CD4-positive, alpha-beta T cell (primary cell): ENCODE results near the gene LRP1B. TPM values are rescaled to one million over a fixed set of nuclear protein-coding genes. Genes with fewer than 3 reads are reported as not detected.

Source experiments
- ATAC-seq: fragments of 200-7000 bp; cut with Tn5 transposase; one replicate; pipeline ENCODE4 v1.10.0; 2022; ENCODE audit warnings: mild to moderate bottlenecking; ENCODE audit not compliant: poor library complexity
- CTCF ChIA-PET: fragments of 350-600 bp; sonication (Branson Sonifier 250); formaldehyde crosslinking; loops from one replicate; lab custom pipeline; 2021; ENCODE audit warnings: antibody characterized with exemption, inconsistent platforms; lab: Charles Lee
- POLR2A ChIA-PET: fragments of 350-600 bp; sonication (Branson Sonifier 250); formaldehyde crosslinking; loops from one replicate; lab custom pipeline; 2021; ENCODE audit warnings: antibody characterized with exemption, inconsistent platforms; lab: Charles Lee
- DNase-seq, 14 experiments: peaks; one replicate each; pipeline ENCODE4 v3.0.0-alpha.2; 2013 to 2020; ENCODE audit warnings: mixed read lengths in 2 of 14
- H3K27ac ChIP-seq, 2 donors: one replicate each; pipeline versions ENCODE4 v1.5.1 to v1.7.0; 2013; ENCODE audit warnings: low read length in 2 of 2, low read depth in 1 of 2, mild to moderate bottlenecking in 1 of 2
- H3K27me3 ChIP-seq, 2 experiments: 1 replicate in 1 of 2; 2 replicates in 1 of 2; pipeline versions ENCODE4 v1.6.1 to v1.7.0; 2013; ENCODE audit warnings: low read length in 2 of 2, control low read depth in 1 of 2, mild to moderate bottlenecking in 1 of 2, moderate library complexity in 1 of 2; ENCODE audit not compliant: insufficient read depth in 2 of 2, control insufficient read depth in 1 of 2
- H3K36me3 ChIP-seq: one replicate; pipeline ENCODE4 v1.6.1; 2013; ENCODE audit warnings: low read length, control low read depth; ENCODE audit not compliant: insufficient read depth
- H3K4me1 ChIP-seq: one replicate; pipeline ENCODE4 v1.6.1; 2013; ENCODE audit warnings: low read length, control low read depth; ENCODE audit not compliant: insufficient read depth
- H3K4me3 ChIP-seq: one replicate; pipeline ENCODE4 v1.5.1; 2013; ENCODE audit warnings: mild to moderate bottlenecking, low read length, moderate library complexity
- H3K9me3 ChIP-seq, 2 experiments: 1 replicate in 1 of 2; 2 replicates in 1 of 2; pipeline versions ENCODE4 v1.6.1 to v1.7.0; 2013; ENCODE audit warnings: low read length in 2 of 2, mild to moderate bottlenecking in 2 of 2, control low read depth in 1 of 2, moderate library complexity in 1 of 2; ENCODE audit not compliant: control insufficient read depth in 1 of 2, insufficient read depth in 1 of 2
- H3K27ac Mint-ChIP-seq: one replicate; pipeline ENCODE4 v1.8.0; 2020; ENCODE audit warnings: mixed read lengths
- H3K27me3 Mint-ChIP-seq: one replicate; pipeline ENCODE4 v1.8.0; 2021; ENCODE audit warnings: mixed read lengths
- H3K36me3 Mint-ChIP-seq: one replicate; pipeline ENCODE4 v1.8.0; 2021; ENCODE audit warnings: low read depth, mixed read lengths
- H3K4me1 Mint-ChIP-seq: one replicate; pipeline ENCODE4 v1.8.0; 2021; ENCODE audit warnings: low read depth, mixed read lengths
- H3K4me3 Mint-ChIP-seq: one replicate; pipeline ENCODE4 v1.8.0; 2020; ENCODE audit warnings: mild to moderate bottlenecking, mixed read lengths
- H3K9me3 Mint-ChIP-seq: one replicate; pipeline ENCODE4 v1.8.0; 2020; ENCODE audit warnings: mixed read lengths
- intact Hi-C, 2 experiments: fragments of 100-400 bp; cut with DNase I in 1 of 2; cut with micrococcal nuclease in 1 of 2; formaldehyde crosslinking; loops; one replicate each; pipeline versions ENCODE4 v1.15.1 to v1.9.0; 2023 to 2025; cut with DNase I, micrococcal nuclease
- total RNA-seq, 174 experiments: library from RNA in 2 of 174; stranded (reverse) in 2 of 174; gene quantifications; one replicate each; pipeline ENCODE4 v1.2.3 and lab custom pipeline; 2021 to 2026
- TF ChIP-seq, protein P1 (sequence below): fragments of 200-600 bp; IDR thresholded peaks from one replicate; pipeline ENCODE4 v1.8.0; 2022; ENCODE audit warnings: antibody characterized with exemption, mild to moderate bottlenecking

Gene LRP1B
- total RNA-seq, 2 experiments from 2014 or later, result not detected

DNA sequence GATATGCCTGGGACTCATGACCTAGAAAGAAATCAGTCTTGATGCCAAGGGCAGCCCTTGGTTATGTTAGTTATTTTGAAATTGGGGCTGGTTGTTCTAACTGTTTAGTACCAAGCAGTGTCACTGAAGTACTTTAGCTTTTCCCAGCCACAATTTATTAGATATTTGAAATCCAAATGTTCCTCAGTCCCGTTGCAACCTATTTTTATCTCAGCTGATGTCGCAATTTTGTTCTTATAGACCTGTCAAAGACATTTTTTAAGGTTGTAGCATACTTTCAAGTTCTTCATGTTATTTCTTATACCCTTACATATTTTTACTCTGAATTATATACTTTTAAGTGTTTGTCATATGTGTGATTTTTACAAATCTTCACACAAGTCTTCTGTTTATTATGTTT, 100.1 kb downstream of the LRP1B start:
- TF ChIP-seq, protein P1, sequence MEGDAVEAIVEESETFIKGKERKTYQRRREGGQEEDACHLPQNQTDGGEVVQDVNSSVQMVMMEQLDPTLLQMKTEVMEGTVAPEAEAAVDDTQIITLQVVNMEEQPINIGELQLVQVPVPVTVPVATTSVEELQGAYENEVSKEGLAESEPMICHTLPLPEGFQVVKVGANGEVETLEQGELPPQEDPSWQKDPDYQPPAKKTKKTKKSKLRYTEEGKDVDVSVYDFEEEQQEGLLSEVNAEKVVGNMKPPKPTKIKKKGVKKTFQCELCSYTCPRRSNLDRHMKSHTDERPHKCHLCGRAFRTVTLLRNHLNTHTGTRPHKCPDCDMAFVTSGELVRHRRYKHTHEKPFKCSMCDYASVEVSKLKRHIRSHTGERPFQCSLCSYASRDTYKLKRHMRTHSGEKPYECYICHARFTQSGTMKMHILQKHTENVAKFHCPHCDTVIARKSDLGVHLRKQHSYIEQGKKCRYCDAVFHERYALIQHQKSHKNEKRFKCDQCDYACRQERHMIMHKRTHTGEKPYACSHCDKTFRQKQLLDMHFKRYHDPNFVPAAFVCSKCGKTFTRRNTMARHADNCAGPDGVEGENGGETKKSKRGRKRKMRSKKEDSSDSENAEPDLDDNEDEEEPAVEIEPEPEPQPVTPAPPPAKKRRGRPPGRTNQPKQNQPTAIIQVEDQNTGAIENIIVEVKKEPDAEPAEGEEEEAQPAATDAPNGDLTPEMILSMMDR, result no peak
- Histone ChIP-seq H3K4me3 (no peak overlapping the region), H3K27ac (no peak overlapping the region), H3K9me3 (no peaks in the 10 kb centered on the region), H3K27me3 (no peaks in the 10 kb centered on the region), H3K4me1 (no peaks in the 10 kb centered on the region), H3K36me3 (no peaks in the 10 kb centered on the region)
- no peaks in the 10 kb centered on the region for H3K36me3 Mint-ChIP-seq
- no peaks in the 10 kb centered on the region for H3K27me3 Mint-ChIP-seq
- intact Hi-C loops, result no loop called here
- H3K27ac Mint-ChIP-seq, result no peak overlapping the region
- ChIA-PET CTCF (no interaction called here), POLR2A (no interaction called here)
- ATAC-seq, result no peak
- no peak overlapping the region for H3K4me3 Mint-ChIP-seq
- H3K9me3 Mint-ChIP-seq, result peaks cover 10% of the 10 kb centered on the region
- no peaks in the 10 kb centered on the region for H3K4me1 Mint-ChIP-seq
- no peak for DNase-seq

DNA sequence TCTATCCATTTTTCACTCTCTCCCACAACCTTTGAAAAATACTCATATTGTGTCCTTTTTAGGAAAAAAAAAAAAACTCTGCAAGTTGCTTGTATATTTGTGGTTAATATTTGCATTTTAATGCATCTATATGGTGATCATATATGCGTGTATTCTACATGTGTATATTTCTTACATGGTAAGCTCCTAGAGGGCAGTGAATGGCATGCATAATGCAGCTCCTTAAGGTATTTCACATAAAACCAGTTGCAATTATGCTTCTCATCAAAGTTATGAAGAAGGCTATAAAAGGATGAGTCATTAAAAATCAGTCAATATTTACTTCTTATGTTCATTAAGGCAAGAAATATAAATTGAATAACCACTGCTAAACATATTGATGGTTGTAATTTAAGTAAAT, 100.8 kb downstream of the LRP1B start:
- ATAC-seq (no peak), DNase-seq (no peak)
- H3K27me3 Mint-ChIP-seq, result no peaks in the 10 kb centered on the region
- Histone ChIP-seq H3K27ac (no peak overlapping the region), H3K36me3 (no peaks in the 10 kb centered on the region), H3K4me1 (no peaks in the 10 kb centered on the region), H3K4me3 (no peak overlapping the region), H3K9me3 (no peaks in the 10 kb centered on the region), H3K27me3 (no peaks in the 10 kb centered on the region)
- peaks cover 10% of the 10 kb centered on the region for H3K9me3 Mint-ChIP-seq
- no peak overlapping the region for H3K4me3 Mint-ChIP-seq
- ChIA-PET CTCF (no interaction called here), POLR2A (no interaction called here)
- no peaks in the 10 kb centered on the region for H3K4me1 Mint-ChIP-seq
- intact Hi-C loops, result no loop called here
- TF ChIP-seq, protein P1, result no peak
- H3K27ac Mint-ChIP-seq, result no peak overlapping the region
- no peaks in the 10 kb centered on the region for H3K36me3 Mint-ChIP-seq

DNA sequence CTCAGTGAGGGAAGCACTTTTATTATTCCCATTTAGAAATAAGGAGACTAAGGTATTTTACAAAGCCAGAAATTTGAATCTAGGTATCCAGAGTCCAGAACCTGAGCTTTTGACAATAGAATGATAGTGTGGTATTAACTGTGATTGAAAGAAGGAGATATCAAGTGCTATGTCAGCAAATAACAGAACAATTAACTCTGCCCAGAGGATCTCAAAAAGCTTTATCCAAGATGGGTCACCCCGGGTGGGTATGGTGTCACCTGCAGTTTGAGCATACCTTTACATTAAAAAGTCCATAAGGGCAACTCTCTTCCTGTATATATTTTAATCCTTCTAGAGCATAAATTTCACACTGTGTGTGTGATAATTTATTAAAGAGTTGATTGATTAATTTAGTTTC, 105.4 kb downstream of the LRP1B start:
- intact Hi-C loops, result no loop called here
- Mint-ChIP-seq H3K27me3 (no peaks in the 10 kb centered on the region), H3K36me3 (no peaks in the 10 kb centered on the region), H3K4me1 (no peaks in the 10 kb centered on the region), H3K4me3 (no peak overlapping the region), H3K27ac (no peak overlapping the region), H3K9me3 (peaks cover 2% of the 10 kb centered on the region)
- no peaks in the 10 kb centered on the region for H3K36me3 ChIP-seq
- H3K4me3 ChIP-seq, result no peak overlapping the region
- no peaks in the 10 kb centered on the region for H3K27me3 ChIP-seq
- H3K9me3 ChIP-seq, result no peaks in the 10 kb centered on the region
- ChIA-PET POLR2A (no interaction called here), CTCF (interaction anchor here (1.1 kb wide), 1 partner anchor 10 kb away, joined by 3 read pairs; no protein-coding TSS in a partner anchor)
- TF ChIP-seq, protein P1, result no peak
- no peaks in the 10 kb centered on the region for H3K4me1 ChIP-seq
- no peak overlapping the region for H3K27ac ChIP-seq
- DNase-seq (no peak), ATAC-seq (no peak)
